Panc1 (cell line): ENCODE results near the gene DNMT3A. TPM values are rescaled to one million over a fixed set of nuclear protein-coding genes. Genes with fewer than 3 reads are reported as not detected.

Experiments
- ATAC-seq: fragments of 200-7000 bp; cut with Tn5 transposase; 2 replicates; pipeline ENCODE4 v1.9.1; 2020; ENCODE audit warnings: mild to moderate bottlenecking, moderate library complexity
- BruUV-seq: library from RNA; stranded (reverse); fragments of 400-500 nt; replicated peaks from 2 replicates; lab custom pipeline; 2021; lab: Mats Ljungman, UMichigan
- CTCF ChIA-PET: fragments of 300-600 bp; sonication (Branson Sonifier 250); formaldehyde crosslinking; loops from one replicate; lab custom pipeline; 2022; ENCODE audit warnings: antibody characterized with exemption; lab: Charles Lee
- POLR2A ChIA-PET: fragments of 300-600 bp; sonication (Branson Sonifier 250); formaldehyde crosslinking; loops from one replicate; lab custom pipeline; 2022; ENCODE audit warnings: antibody characterized with exemption; lab: Charles Lee
- DNase-seq: peaks from one replicate; pipeline ENCODE4 v3.0.0-alpha.2; 2010; ENCODE audit warnings: low read depth, low spot score
- H3K27ac ChIP-seq: 2 replicates; pipeline ENCODE4 v1.5.1; 2011; ENCODE audit warnings: mild to moderate bottlenecking, low read length, inconsistent platforms
- H3K27me3 ChIP-seq: fragments of 200-500 bp; sonication (Bioruptor generic); 2 replicates; pipeline ENCODE4 v1.6.0; 2014; ENCODE audit warnings: low read length, inconsistent platforms; ENCODE audit not compliant: control insufficient read depth, insufficient read depth
- H3K36me3 ChIP-seq: fragments of 200-500 bp; sonication (Bioruptor generic); 2 replicates; pipeline ENCODE4 v1.5.1; 2014; ENCODE audit warnings: inconsistent platforms, mild to moderate bottlenecking, low read length, moderate library complexity; ENCODE audit not compliant: control insufficient read depth, insufficient read depth
- H3K4me1 ChIP-seq: 2 replicates; pipeline ENCODE4 v1.5.1; 2011; ENCODE audit warnings: inconsistent platforms, mild to moderate bottlenecking, low read length, moderate library complexity; ENCODE audit not compliant: control insufficient read depth, insufficient read depth
- H3K4me3 ChIP-seq, 2 experiments: 2 replicates each; pipeline ENCODE4 v1.5.1; 2011 to 2012; ENCODE audit warnings: low read depth in 2 of 2, low read length in 2 of 2, mild to moderate bottlenecking in 2 of 2, inconsistent platforms in 1 of 2, moderate library complexity in 1 of 2
- H3K9me3 ChIP-seq: fragments of 200-500 bp; sonication (Bioruptor generic); 2 replicates; pipeline ENCODE4 v1.5.1; 2014; ENCODE audit warnings: low read depth, mild to moderate bottlenecking, inconsistent platforms, low read length, moderate library complexity; ENCODE audit not compliant: control insufficient read depth, insufficient read depth
- POLR2AphosphoS5 ChIP-seq: IDR thresholded peaks from 2 replicates; pipeline ENCODE4 v1.6.1; 2012; ENCODE audit warnings: mild to moderate bottlenecking, low read depth, low read length, moderate library complexity
- REST ChIP-seq, 2 experiments: IDR thresholded peaks; 2 replicates each; pipeline ENCODE4 v1.6.1; 2011 to 2012; ENCODE audit warnings: low read depth in 2 of 2, control low read depth in 1 of 2, low read length in 1 of 2, mild to moderate bottlenecking in 1 of 2, moderate library complexity in 1 of 2; ENCODE audit not compliant: insufficient read depth in 1 of 2
- SIN3A ChIP-seq: IDR thresholded peaks from 2 replicates; pipeline ENCODE4 v1.6.1; 2012; ENCODE audit warnings: low read depth, mild to moderate bottlenecking, low read length, moderate library complexity, borderline replicate concordance; ENCODE audit not compliant: insufficient read depth
- TCF7L2 ChIP-seq: IDR thresholded peaks from 2 replicates; pipeline ENCODE4 v1.6.1; 2011; ENCODE audit warnings: mild to moderate bottlenecking, low read depth, low read length, inconsistent platforms
- in situ Hi-C: cut with HindIII; loops from 2 replicates; pipeline ENCODE4 v1.10.0; 2016; ENCODE audit warnings: low sequenced_read_pairs, low pct_unique_long_range_greater_than_20kb
- intact Hi-C: fragments of 100-400 bp; cut with micrococcal nuclease; formaldehyde crosslinking; loops from one replicate; pipeline ENCODE4 v1.10.0; 2022; ENCODE audit not compliant: unreplicated experiment
- total RNA-seq: library from RNA; stranded (reverse); gene quantifications from one replicate; pipeline ENCODE4 v1.2.1, GENCODE V29; 2021; ENCODE audit not compliant: unreplicated experiment

DNMT3A gene
- total RNA-seq, 1 experiment from 2014 or later, result 29.3 TPM

DNA sequence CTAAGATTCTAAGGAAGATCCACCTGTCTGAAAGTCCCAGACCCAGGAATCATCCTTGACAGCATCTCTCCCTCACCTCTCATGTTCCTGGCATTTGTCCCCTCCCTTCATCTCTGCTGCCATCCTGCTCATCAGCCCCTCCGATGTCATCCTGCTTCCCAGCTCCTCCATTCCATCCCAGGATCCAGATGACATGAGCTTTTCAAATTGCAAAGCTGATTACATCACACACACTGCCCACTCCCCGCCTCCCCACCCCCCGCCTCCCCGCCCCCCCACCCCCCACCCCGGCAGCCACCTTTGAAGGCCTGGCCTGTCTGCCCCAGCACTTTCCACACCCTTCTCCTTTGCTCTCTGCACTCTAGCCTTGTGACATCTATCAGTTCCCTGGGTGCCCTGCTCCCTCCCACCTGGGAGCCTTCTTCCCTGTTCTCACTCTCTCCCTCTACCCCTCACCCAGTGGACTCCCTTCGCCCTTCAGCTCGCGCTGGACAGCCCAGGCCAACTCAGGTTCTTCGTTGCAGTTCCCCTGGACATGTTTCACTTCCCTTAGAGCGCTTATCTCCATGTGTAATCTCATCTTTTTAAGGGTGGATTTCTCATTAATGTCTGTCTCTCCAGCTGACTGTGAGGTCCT is 61.6 kb downstream of the DNMT3A start:
- in situ Hi-C loops (no loop called here), intact Hi-C loops (no loop called here)
- no peaks in the 10 kb centered on the region for H3K9me3 ChIP-seq
- no peak for TF ChIP-seq REST (IDR thresholded peaks at IDR 0.05; ENCODE audit: insufficient read depth in 1 of 2, low read depth in 2 of 2, low read length in 1 of 2)
- no peak for TF ChIP-seq POLR2AphosphoS5
- TF ChIP-seq TCF7L2, result no peak
- TF ChIP-seq SIN3A, result no peak
- CTCF ChIA-PET, result no interaction called here
- POLR2A ChIA-PET, result no interaction called here
- no TSS peak for BruUV-seq
- ATAC-seq, result no peak
- H3K27me3 ChIP-seq, result no peaks in the 10 kb centered on the region
- no peaks in the 10 kb centered on the region for H3K36me3 ChIP-seq
- no peak overlapping the region for H3K4me3 ChIP-seq
- no peak overlapping the region for H3K27ac ChIP-seq
- no peaks in the 10 kb centered on the region for H3K4me1 ChIP-seq
- DNase-seq, result no peak

GRCh38 chr2:25279091-25279651 is 62.6 kb downstream of the DNMT3A start:
- TF ChIP-seq POLR2AphosphoS5, result no peak
- no peak for TF ChIP-seq SIN3A
- no peak for TF ChIP-seq TCF7L2
- no peak for TF ChIP-seq REST (IDR thresholded peaks at IDR 0.05; ENCODE audit: insufficient read depth in 1 of 2, low read depth in 2 of 2, low read length in 1 of 2)
- in situ Hi-C loops, result no loop called here
- H3K4me1 ChIP-seq, result no peaks in the 10 kb centered on the region
- H3K4me3 ChIP-seq, result no peak overlapping the region
- DNase-seq, result no peak
- H3K36me3 ChIP-seq, result no peaks in the 10 kb centered on the region
- no TSS peak for BruUV-seq
- CTCF ChIA-PET, result no interaction called here
- no peaks in the 10 kb centered on the region for H3K9me3 ChIP-seq
- POLR2A ChIA-PET, result no interaction called here
- no peaks in the 10 kb centered on the region for H3K27me3 ChIP-seq
- intact Hi-C loops, result no loop called here
- no peak for ATAC-seq
- no peak overlapping the region for H3K27ac ChIP-seq
